Measurements from ENCODE around the gene TMEM184B. TPM values are rescaled to one million over a fixed set of nuclear protein-coding genes. Genes with fewer than 3 reads are reported as not detected.

The TMEM184B gene
- total RNA-seq, 6 experiments from 2014 or later: 104 to 125 (median 111) TPM

GRCh38 chr22:38223289-38223960, 49.4 kb downstream of the TMEM184B start:
- H3K4me3 Mint-ChIP-seq: no peak overlapping the region
- H3K27me3 Mint-ChIP-seq (ENCODE audit: insufficient read depth): peaks cover 13% of the 10 kb centered on the region
- no peak overlapping the region for H3K27ac Mint-ChIP-seq
- no peak for DNase-seq
- peaks cover 38% of the 10 kb centered on the region for H3K4me1 Mint-ChIP-seq (ENCODE audit: low read depth)
- H3K9me3 Mint-ChIP-seq: no peaks in the 10 kb centered on the region
- TF ChIP-seq CTCF (IDR thresholded peaks at IDR 0.05): peak; percentile 41
- H3K36me3 Mint-ChIP-seq (ENCODE audit: low read depth): peaks cover 14% of the 10 kb centered on the region; the same call in 1 of the 2 replicates

GRCh38 chr22:38222797-38223119, 50.1 kb downstream of the TMEM184B start:
- H3K4me3 Mint-ChIP-seq: no peak overlapping the region
- no peak for DNase-seq
- no peaks in the 10 kb centered on the region for H3K9me3 Mint-ChIP-seq
- H3K4me1 Mint-ChIP-seq (ENCODE audit: low read depth): peaks cover 41% of the 10 kb centered on the region
- H3K27me3 Mint-ChIP-seq (ENCODE audit: insufficient read depth): peaks cover 17% of the 10 kb centered on the region
- no peak overlapping the region for H3K27ac Mint-ChIP-seq
- no peak for TF ChIP-seq CTCF (IDR thresholded peaks at IDR 0.05)
- H3K36me3 Mint-ChIP-seq (ENCODE audit: low read depth): peaks cover 14% of the 10 kb centered on the region; the same call in 1 of the 2 replicates

- no peaks in the 10 kb centered on the region for H3K9me3 Mint-ChIP-seq
- TF ChIP-seq CTCF (IDR thresholded peaks at IDR 0.05): no peak
- H3K4me1 Mint-ChIP-seq (ENCODE audit: low read depth): peaks cover 43% of the 10 kb centered on the region
- H3K27me3 Mint-ChIP-seq (ENCODE audit: insufficient read depth): peaks cover 20% of the 10 kb centered on the region
- H3K36me3 Mint-ChIP-seq (ENCODE audit: low read depth): peaks cover 14% of the 10 kb centered on the region; the same call in 1 of the 2 replicates
- H3K4me3 Mint-ChIP-seq: no peak overlapping the region
- DNase-seq: no peak
- peak overlapping the region; percentile 38; the same call in 1 of the 2 replicates for H3K27ac Mint-ChIP-seq
These were observed 50.7 kb downstream of the TMEM184B start for GRCh38 chr22:38221908-38222796.

- Mint-ChIP-seq H3K27ac (no peak overlapping the region), H3K36me3 (ENCODE audit: low read depth) (peaks cover 18% of the 10 kb centered on the region), H3K4me3 (no peak overlapping the region), H3K4me1 (ENCODE audit: low read depth) (peaks cover 43% of the 10 kb centered on the region), H3K9me3 (no peaks in the 10 kb centered on the region), H3K27me3 (ENCODE audit: insufficient read depth) (peaks cover 20% of the 10 kb centered on the region)
- DNase-seq: no peak
- TF ChIP-seq CTCF (IDR thresholded peaks at IDR 0.05): no peak
These were observed 51.4 kb downstream of the TMEM184B start for GRCh38 chr22:38221407-38221806.

GRCh38 chr22:38220653-38221386, 52.0 kb downstream of the TMEM184B start:
- H3K27ac Mint-ChIP-seq: peak overlapping the region; percentile 95
- no peak for TF ChIP-seq CTCF (IDR thresholded peaks at IDR 0.05)
- no peak overlapping the region for H3K4me3 Mint-ChIP-seq
- H3K36me3 Mint-ChIP-seq (ENCODE audit: low read depth): peaks cover 21% of the 10 kb centered on the region
- peaks cover 43% of the 10 kb centered on the region for H3K4me1 Mint-ChIP-seq (ENCODE audit: low read depth)
- no peak for DNase-seq
- no peaks in the 10 kb centered on the region for H3K9me3 Mint-ChIP-seq
- peaks cover 20% of the 10 kb centered on the region for H3K27me3 Mint-ChIP-seq (ENCODE audit: insufficient read depth)
